ENCODE results near the gene COL23A1. TPM values are rescaled to one million over a fixed set of nuclear protein-coding genes. Genes with fewer than 3 reads are reported as not detected.

Gene COL23A1
- total and polyA plus RNA-seq, 8 donors: 0.06 to 0.68 (median 0.33) TPM; not detected in 2

- TF ChIP-seq, protein P1, sequence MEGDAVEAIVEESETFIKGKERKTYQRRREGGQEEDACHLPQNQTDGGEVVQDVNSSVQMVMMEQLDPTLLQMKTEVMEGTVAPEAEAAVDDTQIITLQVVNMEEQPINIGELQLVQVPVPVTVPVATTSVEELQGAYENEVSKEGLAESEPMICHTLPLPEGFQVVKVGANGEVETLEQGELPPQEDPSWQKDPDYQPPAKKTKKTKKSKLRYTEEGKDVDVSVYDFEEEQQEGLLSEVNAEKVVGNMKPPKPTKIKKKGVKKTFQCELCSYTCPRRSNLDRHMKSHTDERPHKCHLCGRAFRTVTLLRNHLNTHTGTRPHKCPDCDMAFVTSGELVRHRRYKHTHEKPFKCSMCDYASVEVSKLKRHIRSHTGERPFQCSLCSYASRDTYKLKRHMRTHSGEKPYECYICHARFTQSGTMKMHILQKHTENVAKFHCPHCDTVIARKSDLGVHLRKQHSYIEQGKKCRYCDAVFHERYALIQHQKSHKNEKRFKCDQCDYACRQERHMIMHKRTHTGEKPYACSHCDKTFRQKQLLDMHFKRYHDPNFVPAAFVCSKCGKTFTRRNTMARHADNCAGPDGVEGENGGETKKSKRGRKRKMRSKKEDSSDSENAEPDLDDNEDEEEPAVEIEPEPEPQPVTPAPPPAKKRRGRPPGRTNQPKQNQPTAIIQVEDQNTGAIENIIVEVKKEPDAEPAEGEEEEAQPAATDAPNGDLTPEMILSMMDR (IDR thresholded peaks at IDR 0.05): no peak
- WGBS, 2 donors: 63 to 70% methylated on average over 2 of the region's 2 CpGs
- no peak overlapping the region for H3K27ac ChIP-seq
- ATAC-seq (no peak), FAIRE-seq (no peak), DNase-seq (no peak)
- intact Hi-C loops (cut with DNase I): no loop called here
- no peaks in the 10 kb centered on the region for H3K9me3 ChIP-seq
- H3K36me3 ChIP-seq: no peaks in the 10 kb centered on the region
- H3K4me3 ChIP-seq: no peak overlapping the region
- H3K27me3 ChIP-seq: no peaks in the 10 kb centered on the region
- no peaks in the 10 kb centered on the region for H3K4me1 ChIP-seq
Observed at GRCh38 chr5:178445534-178445933, 144.7 kb downstream of the COL23A1 start.

DNA sequence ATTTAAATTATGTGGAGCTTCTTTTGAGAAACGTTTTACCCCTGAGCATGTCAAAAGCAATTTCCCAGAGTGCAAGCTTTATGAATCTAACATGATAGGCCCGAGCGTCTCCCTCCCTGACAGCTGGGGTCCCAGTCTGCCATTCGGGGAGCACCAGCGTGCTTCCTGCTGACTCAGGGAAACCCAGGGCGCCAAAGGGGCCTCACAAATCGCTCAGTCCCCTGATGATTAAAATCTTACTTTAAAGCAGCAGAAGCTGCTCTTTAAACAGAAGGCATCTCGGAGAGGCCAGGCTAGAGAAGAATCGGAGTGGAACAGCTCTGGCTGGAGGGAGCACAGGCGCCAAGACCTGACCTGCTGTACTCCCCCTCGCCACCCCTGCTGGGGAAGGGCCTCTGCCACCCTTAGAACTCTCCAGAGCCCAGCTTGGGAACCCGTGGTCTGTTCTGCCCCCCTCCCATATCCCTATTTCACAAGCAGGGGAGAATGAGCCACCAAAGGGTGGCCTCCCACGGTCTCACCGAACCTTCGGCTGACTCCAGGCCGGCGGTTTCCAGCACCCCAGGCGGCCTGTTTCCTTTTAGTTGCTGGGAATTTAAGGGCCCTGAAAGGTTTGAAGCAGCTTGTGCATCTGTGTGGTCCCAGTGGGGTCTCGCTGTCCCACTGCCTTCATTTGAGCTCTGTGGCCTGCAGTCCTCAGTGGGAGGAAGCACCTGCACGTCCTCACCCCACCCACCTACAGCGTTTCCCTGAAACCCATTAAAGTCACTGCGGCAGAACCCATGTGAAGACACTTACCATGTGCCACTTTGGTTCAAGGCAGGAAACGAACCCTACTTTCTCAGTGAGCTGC is 147.6 kb downstream of the COL23A1 start:
- Histone ChIP-seq H3K9me3 (no peaks in the 10 kb centered on the region), H3K4me1 (no peaks in the 10 kb centered on the region), H3K36me3 (no peaks in the 10 kb centered on the region), H3K27ac (no peak overlapping the region), H3K27me3 (no peaks in the 10 kb centered on the region), H3K4me3 (no peak overlapping the region)
- TF ChIP-seq, protein P1 (IDR thresholded peaks at IDR 0.05): no peak
- intact Hi-C loops (cut with DNase I): no loop called here
- 77 to 81% methylated on average over 23 of the region's 23 CpGs for WGBS, 2 donors
- FAIRE-seq: no peak
- no peak for ATAC-seq
- DNase-seq: no peak

GRCh38 chr5:178441486-178442270 is 148.5 kb downstream of the COL23A1 start:
- Histone ChIP-seq H3K9me3 (no peaks in the 10 kb centered on the region), H3K4me3 (no peak overlapping the region), H3K4me1 (no peaks in the 10 kb centered on the region), H3K27me3 (no peaks in the 10 kb centered on the region), H3K27ac (no peak overlapping the region), H3K36me3 (no peaks in the 10 kb centered on the region)
- TF ChIP-seq, protein P1 (IDR thresholded peaks at IDR 0.05): no peak
- DNase-seq (no peak), ATAC-seq (no peak), FAIRE-seq (no peak)
- 89 to 94% methylated on average over 18 of the region's 18 CpGs for WGBS, 2 donors
- intact Hi-C loops (cut with DNase I): no loop called here

DNA sequence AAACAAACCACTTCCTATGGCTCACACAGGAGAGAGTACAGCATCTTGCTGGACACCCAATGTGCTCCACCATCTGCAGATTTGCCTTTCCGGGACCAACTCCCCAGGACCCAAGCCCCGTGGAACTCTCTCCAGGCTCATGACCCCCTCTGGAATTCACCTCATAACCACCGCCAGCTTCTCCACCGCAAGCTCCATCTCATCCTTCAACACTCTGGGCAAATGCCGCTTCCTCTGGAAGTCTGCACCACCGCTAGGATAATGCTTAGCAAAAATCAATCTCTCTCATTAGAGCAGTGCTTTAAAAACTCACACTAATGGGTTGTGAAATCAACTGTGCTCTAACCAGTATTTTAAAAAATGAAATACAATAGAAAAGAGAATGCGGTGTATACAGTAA is 150.0 kb downstream of the COL23A1 start:
- Histone ChIP-seq H3K36me3 (no peaks in the 10 kb centered on the region), H3K4me3 (no peak overlapping the region), H3K9me3 (no peaks in the 10 kb centered on the region), H3K27me3 (no peaks in the 10 kb centered on the region), H3K27ac (no peak overlapping the region), H3K4me1 (no peaks in the 10 kb centered on the region)
- ATAC-seq (no peak), DNase-seq (no peak), FAIRE-seq (no peak)
- intact Hi-C loops (cut with DNase I): no loop called here
- WGBS, 2 donors: 67 to 71% methylated on average over 7 of the region's 7 CpGs
- TF ChIP-seq, protein P1 (IDR thresholded peaks at IDR 0.05): no peak
